PC-3 (cell line): Measurements from ENCODE around the gene GALK2.

ENCODE experiments used
- EZH2 ChIP-seq: fragments of 300-600 bp; sonication (generic); IDR thresholded peaks from one replicate; pipeline ENCODE4 v1.6.1; 2017; ENCODE audit warnings: antibody characterized with exemption, mild to moderate bottlenecking, low read length; ENCODE audit not compliant: unreplicated experiment
- TF ChIP-seq, protein P1 (sequence below): fragments of 300-600 bp; sonication (generic); conservative IDR thresholded peaks from 2 replicates; pipeline ENCODE4 v1.5.1; 2017; ENCODE audit warnings: antibody characterized with exemption, low read depth, mild to moderate bottlenecking, low read length

DNA sequence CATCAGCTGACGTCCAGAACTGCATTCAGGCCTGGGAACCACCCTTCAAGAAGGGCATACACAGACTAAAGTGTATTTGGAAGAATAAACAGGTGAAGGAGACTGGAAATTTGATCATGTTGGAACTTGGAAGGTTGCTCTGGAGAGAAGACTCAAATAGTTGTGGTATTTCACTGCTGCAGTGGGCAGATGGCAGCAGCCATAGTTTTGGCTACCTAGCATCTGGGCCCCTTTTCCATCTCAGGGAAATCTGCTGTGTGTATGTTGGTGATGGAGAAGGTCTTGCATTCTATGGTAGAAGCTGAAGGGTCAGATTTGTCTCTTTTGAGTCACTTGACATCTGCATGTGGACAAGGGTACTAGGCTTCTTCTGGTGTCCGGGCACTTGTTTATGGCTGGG lies 138.6 kb downstream of the GALK2 start:
- TF ChIP-seq, protein P1, sequence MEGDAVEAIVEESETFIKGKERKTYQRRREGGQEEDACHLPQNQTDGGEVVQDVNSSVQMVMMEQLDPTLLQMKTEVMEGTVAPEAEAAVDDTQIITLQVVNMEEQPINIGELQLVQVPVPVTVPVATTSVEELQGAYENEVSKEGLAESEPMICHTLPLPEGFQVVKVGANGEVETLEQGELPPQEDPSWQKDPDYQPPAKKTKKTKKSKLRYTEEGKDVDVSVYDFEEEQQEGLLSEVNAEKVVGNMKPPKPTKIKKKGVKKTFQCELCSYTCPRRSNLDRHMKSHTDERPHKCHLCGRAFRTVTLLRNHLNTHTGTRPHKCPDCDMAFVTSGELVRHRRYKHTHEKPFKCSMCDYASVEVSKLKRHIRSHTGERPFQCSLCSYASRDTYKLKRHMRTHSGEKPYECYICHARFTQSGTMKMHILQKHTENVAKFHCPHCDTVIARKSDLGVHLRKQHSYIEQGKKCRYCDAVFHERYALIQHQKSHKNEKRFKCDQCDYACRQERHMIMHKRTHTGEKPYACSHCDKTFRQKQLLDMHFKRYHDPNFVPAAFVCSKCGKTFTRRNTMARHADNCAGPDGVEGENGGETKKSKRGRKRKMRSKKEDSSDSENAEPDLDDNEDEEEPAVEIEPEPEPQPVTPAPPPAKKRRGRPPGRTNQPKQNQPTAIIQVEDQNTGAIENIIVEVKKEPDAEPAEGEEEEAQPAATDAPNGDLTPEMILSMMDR, result no peak
- no peak for TF ChIP-seq EZH2
